HCEC 1CT (cell line): ENCODE results near the gene PPP2R3A.
A peak's percentile ranks its signal among the peaks of the same experiment; 100 is the strongest.

Experiments
- DNase-seq: peaks from one replicate; pipeline ENCODE4 v3.0.0-alpha.2; 2017

Gene PPP2R3A

GRCh38 chr3:136196401-136197158 lies 231.1 kb downstream of the PPP2R3A start:
- peak; percentile 99 for DNase-seq

- DNase-seq, result no peak
These were observed 231.7 kb downstream of the PPP2R3A start for GRCh38 chr3:136197159-136197793.
